ENCODE results near the gene C20orf204.

GRCh38 chr20:64056889-64057627, 21.1 kb downstream of the C20orf204 start:
- TF ChIP-seq CLOCK (CRISPR knock-in tag; IDR thresholded peaks at IDR 0.05; ENCODE audit: borderline replicate concordance) (no peak), ZNF140 (CRISPR knock-in tag; IDR thresholded peaks at IDR 0.05) (no peak), ILK (tag; IDR thresholded peaks at IDR 0.05; ENCODE audit: borderline replicate concordance, low read depth) (no peak), TEAD2 (tag; IDR thresholded peaks at IDR 0.05) (no peak), EZH2 (IDR thresholded peaks at IDR 0.05; ENCODE audit: borderline replicate concordance, low read depth, low read length) (no peak), EP300 (IDR thresholded peaks at IDR 0.05; ENCODE audit: low read length) (no peak), FOXK2 (conservative IDR thresholded peaks at IDR 0.05 in 1 of 2, IDR thresholded peaks at IDR 0.05 in 1 of 2; ENCODE audit: low read depth in 2 of 2) (no peak), POLR2A (conservative IDR thresholded peaks at IDR 0.05) (no peak), TBP (optimal IDR thresholded peaks at IDR 0.05; ENCODE audit: low read depth, low read length) (no peak), DPF2 (IDR thresholded peaks at IDR 0.05) (no peak), SLC30A9 (CRISPR knock-in tag; IDR thresholded peaks at IDR 0.05) (no peak), GABPB1 (CRISPR knock-in tag; IDR thresholded peaks at IDR 0.05) (no peak), KLF10 (CRISPR knock-in tag; IDR thresholded peaks at IDR 0.05) (no peak)
